Activated naive CD8-positive, alpha-beta T cell treated with anti-CD3 and anti-CD28 coated beads, Interleukin-2, amount 10 ng/mL, durations not matched to agents 7 days and 5 days (primary cell): ENCODE data around the gene POC1B. TPM values are rescaled to one million over a fixed set of nuclear protein-coding genes. Genes with fewer than 3 reads are reported as not detected.

Experiments
- ATAC-seq: fragments of 150-1000 bp; cut with Tn5 transposase; one replicate; pipeline ENCODE4 v1.10.0; 2021; ENCODE audit warnings: low read depth, moderate library complexity
- POLR2A ChIA-PET: fragments of 350-600 bp; sonication (Branson Sonifier 250); formaldehyde crosslinking; loops from one replicate; lab custom pipeline; 2021; ENCODE audit warnings: antibody characterized with exemption; lab: Charles Lee
- DNase-seq: peaks from one replicate; pipeline ENCODE4 v3.0.0; 2021
- H3K27ac Mint-ChIP-seq: one replicate; pipeline ENCODE4 v1.8.0; 2022; ENCODE audit warnings: mild to moderate bottlenecking, mixed read lengths
- H3K27me3 Mint-ChIP-seq: one replicate; pipeline ENCODE4 v1.8.0; 2022; ENCODE audit warnings: mild to moderate bottlenecking, moderate library complexity, mixed read lengths
- H3K36me3 Mint-ChIP-seq: one replicate; pipeline ENCODE4 v1.8.0; 2021; ENCODE audit warnings: mild to moderate bottlenecking, mixed read lengths
- H3K4me1 Mint-ChIP-seq: one replicate; pipeline ENCODE4 v1.8.0; 2021; ENCODE audit warnings: mixed read lengths
- H3K4me3 Mint-ChIP-seq: one replicate; pipeline ENCODE4 v1.8.0; 2022; ENCODE audit warnings: mild to moderate bottlenecking, moderate library complexity, mixed read lengths
- H3K9me3 Mint-ChIP-seq: one replicate; pipeline ENCODE4 v1.8.0; 2021; ENCODE audit warnings: mixed read lengths
- total RNA-seq, 2 experiments: library from RNA; stranded (reverse); gene quantifications; one replicate each; pipeline ENCODE4 v1.2.3, GENCODE V29; 2021

POC1B gene
- total RNA-seq, 2 experiments from 2014 or later, result 48.0 to 48.8 TPM

- no peak for ATAC-seq
- H3K27ac Mint-ChIP-seq, result no peak overlapping the region
- no peak for DNase-seq
- peaks cover 51% of the 10 kb centered on the region for H3K36me3 Mint-ChIP-seq
- H3K4me1 Mint-ChIP-seq, result no peaks in the 10 kb centered on the region
- POLR2A ChIA-PET, result no interaction called here
- no peak overlapping the region for H3K4me3 Mint-ChIP-seq
- H3K27me3 Mint-ChIP-seq, result no peaks in the 10 kb centered on the region
- H3K9me3 Mint-ChIP-seq, result peaks cover 9% of the 10 kb centered on the region
These were observed 89.8 kb downstream of the POC1B start for GRCh38 chr12:89436062-89436461.

GRCh38 chr12:89433634-89434033 lies 92.2 kb downstream of the POC1B start:
- DNase-seq (no peak), ATAC-seq (no peak)
- H3K27me3 Mint-ChIP-seq, result no peaks in the 10 kb centered on the region
- POLR2A ChIA-PET, result no interaction called here
- H3K4me3 Mint-ChIP-seq, result no peak overlapping the region
- H3K9me3 Mint-ChIP-seq, result peaks cover 3% of the 10 kb centered on the region
- H3K36me3 Mint-ChIP-seq, result peaks cover 48% of the 10 kb centered on the region
- H3K4me1 Mint-ChIP-seq, result no peaks in the 10 kb centered on the region
- no peak overlapping the region for H3K27ac Mint-ChIP-seq

GRCh38 chr12:89432396-89432795 lies 93.5 kb downstream of the POC1B start:
- H3K4me1 Mint-ChIP-seq, result peaks cover 9% of the 10 kb centered on the region
- peaks cover 54% of the 10 kb centered on the region for H3K36me3 Mint-ChIP-seq
- H3K27me3 Mint-ChIP-seq, result no peaks in the 10 kb centered on the region
- POLR2A ChIA-PET, result interaction anchor here (0.7 kb wide), 1 partner anchor 19 kb away, joined by 6 read pairs; no protein-coding TSS in a partner anchor
- DNase-seq, result no peak
- H3K9me3 Mint-ChIP-seq, result no peaks in the 10 kb centered on the region
- H3K27ac Mint-ChIP-seq, result peak overlapping the region; percentile 17
- ATAC-seq, result no peak
- no peak overlapping the region for H3K4me3 Mint-ChIP-seq

GRCh38 chr12:89429528-89429927 lies 96.3 kb downstream of the POC1B start:
- no peak for ATAC-seq
- POLR2A ChIA-PET, result interaction anchor here (2.6 kb wide), 1 partner anchor 77 kb away, joined by 14 read pairs; the partner anchor contains the start of gene DUSP6
- Mint-ChIP-seq H3K9me3 (no peaks in the 10 kb centered on the region), H3K36me3 (peaks cover 57% of the 10 kb centered on the region), H3K4me3 (no peak overlapping the region), H3K27ac (no peak overlapping the region), H3K4me1 (peaks cover 14% of the 10 kb centered on the region), H3K27me3 (no peaks in the 10 kb centered on the region)
- DNase-seq, result no peak

- Mint-ChIP-seq H3K4me3 (peak overlapping the region; percentile 60), H3K27ac (peak overlapping the region; percentile 84), H3K36me3 (peaks cover 57% of the 10 kb centered on the region), H3K4me1 (peaks cover 17% of the 10 kb centered on the region), H3K27me3 (no peaks in the 10 kb centered on the region), H3K9me3 (no peaks in the 10 kb centered on the region)
- peak; percentile 88 for ATAC-seq
- POLR2A ChIA-PET, result interaction anchor here (1.1 to 2.6 kb wide), 2 partner anchors 75 to 408 kb away, joined by 4 to 14 read pairs; partner anchors contain the start of gene DUSP6
- no peak for DNase-seq
These were observed 98.2 kb downstream of the POC1B start for GRCh38 chr12:89427508-89428156.

- POLR2A ChIA-PET, result no interaction called here
- Mint-ChIP-seq H3K27ac (no peak overlapping the region), H3K4me3 (no peak overlapping the region), H3K27me3 (no peaks in the 10 kb centered on the region), H3K36me3 (peaks cover 61% of the 10 kb centered on the region), H3K4me1 (peaks cover 22% of the 10 kb centered on the region), H3K9me3 (no peaks in the 10 kb centered on the region)
- DNase-seq, result no peak
- no peak for ATAC-seq
These were observed 101.0 kb downstream of the POC1B start for GRCh38 chr12:89424846-89425245.

GRCh38 chr12:89424389-89424788 lies 101.5 kb downstream of the POC1B start:
- Mint-ChIP-seq H3K27me3 (no peaks in the 10 kb centered on the region), H3K36me3 (peaks cover 56% of the 10 kb centered on the region), H3K27ac (no peak overlapping the region), H3K4me3 (no peak overlapping the region), H3K4me1 (peaks cover 22% of the 10 kb centered on the region), H3K9me3 (no peaks in the 10 kb centered on the region)
- ATAC-seq (no peak), DNase-seq (no peak)
- POLR2A ChIA-PET, result no interaction called here

- H3K27me3 Mint-ChIP-seq, result no peaks in the 10 kb centered on the region
- DNase-seq (no peak), ATAC-seq (no peak)
- no peak overlapping the region for H3K4me3 Mint-ChIP-seq
- H3K4me1 Mint-ChIP-seq, result peaks cover 14% of the 10 kb centered on the region
- no peaks in the 10 kb centered on the region for H3K9me3 Mint-ChIP-seq
- peaks cover 51% of the 10 kb centered on the region for H3K36me3 Mint-ChIP-seq
- no peak overlapping the region for H3K27ac Mint-ChIP-seq
- POLR2A ChIA-PET, result no interaction called here
These were observed 104.6 kb downstream of the POC1B start for GRCh38 chr12:89421092-89421835.

GRCh38 chr12:89418228-89418910 lies 107.5 kb downstream of the POC1B start:
- H3K27me3 Mint-ChIP-seq, result no peaks in the 10 kb centered on the region
- peaks cover 31% of the 10 kb centered on the region for H3K36me3 Mint-ChIP-seq
- ATAC-seq (no peak), DNase-seq (no peak)
- POLR2A ChIA-PET, result no interaction called here
- peaks cover 9% of the 10 kb centered on the region for H3K4me1 Mint-ChIP-seq
- H3K27ac Mint-ChIP-seq, result peak overlapping the region; percentile 8
- no peaks in the 10 kb centered on the region for H3K9me3 Mint-ChIP-seq
- H3K4me3 Mint-ChIP-seq, result no peak overlapping the region

- no peak for DNase-seq
- no peak overlapping the region for H3K27ac Mint-ChIP-seq
- no peak overlapping the region for H3K4me3 Mint-ChIP-seq
- POLR2A ChIA-PET, result no interaction called here
- peaks cover 29% of the 10 kb centered on the region for H3K36me3 Mint-ChIP-seq
- no peaks in the 10 kb centered on the region for H3K27me3 Mint-ChIP-seq
- no peak for ATAC-seq
- no peaks in the 10 kb centered on the region for H3K9me3 Mint-ChIP-seq
- peaks cover 8% of the 10 kb centered on the region for H3K4me1 Mint-ChIP-seq
These were observed 108.4 kb downstream of the POC1B start for GRCh38 chr12:89417246-89417977.

GRCh38 chr12:89416049-89416792 lies 109.6 kb downstream of the POC1B start:
- Mint-ChIP-seq H3K4me3 (no peak overlapping the region), H3K27ac (no peak overlapping the region)

GRCh38 chr12:89414851-89415250 lies 111.0 kb downstream of the POC1B start:
- H3K36me3 Mint-ChIP-seq, result peaks cover 23% of the 10 kb centered on the region

More at GRCh38 chr12:89416049-89416792, 109.6 kb downstream of the POC1B start:
- Mint-ChIP-seq H3K4me1 (peaks cover 3% of the 10 kb centered on the region), H3K27me3 (no peaks in the 10 kb centered on the region), H3K9me3 (no peaks in the 10 kb centered on the region), H3K36me3 (peaks cover 27% of the 10 kb centered on the region)
- DNase-seq (no peak), ATAC-seq (no peak)
- POLR2A ChIA-PET, result no interaction called here

More at GRCh38 chr12:89414851-89415250, 111.0 kb downstream of the POC1B start:
- Mint-ChIP-seq H3K4me3 (no peak overlapping the region), H3K27me3 (no peaks in the 10 kb centered on the region), H3K4me1 (peaks cover 3% of the 10 kb centered on the region), H3K9me3 (no peaks in the 10 kb centered on the region), H3K27ac (no peak overlapping the region)
- ATAC-seq, result no peak
- DNase-seq, result no peak
- POLR2A ChIA-PET, result no interaction called here
